ENCODE measurements around the gene MASP2.
A peak's percentile ranks its signal among the peaks of the same experiment; 100 is the strongest.

Gene MASP2

GRCh38 chr1:11068600-11069473, 21.8 kb upstream of the MASP2 start:
- H3K27ac ChIP-seq: no peak overlapping the region
- TF ChIP-seq, protein P1, sequence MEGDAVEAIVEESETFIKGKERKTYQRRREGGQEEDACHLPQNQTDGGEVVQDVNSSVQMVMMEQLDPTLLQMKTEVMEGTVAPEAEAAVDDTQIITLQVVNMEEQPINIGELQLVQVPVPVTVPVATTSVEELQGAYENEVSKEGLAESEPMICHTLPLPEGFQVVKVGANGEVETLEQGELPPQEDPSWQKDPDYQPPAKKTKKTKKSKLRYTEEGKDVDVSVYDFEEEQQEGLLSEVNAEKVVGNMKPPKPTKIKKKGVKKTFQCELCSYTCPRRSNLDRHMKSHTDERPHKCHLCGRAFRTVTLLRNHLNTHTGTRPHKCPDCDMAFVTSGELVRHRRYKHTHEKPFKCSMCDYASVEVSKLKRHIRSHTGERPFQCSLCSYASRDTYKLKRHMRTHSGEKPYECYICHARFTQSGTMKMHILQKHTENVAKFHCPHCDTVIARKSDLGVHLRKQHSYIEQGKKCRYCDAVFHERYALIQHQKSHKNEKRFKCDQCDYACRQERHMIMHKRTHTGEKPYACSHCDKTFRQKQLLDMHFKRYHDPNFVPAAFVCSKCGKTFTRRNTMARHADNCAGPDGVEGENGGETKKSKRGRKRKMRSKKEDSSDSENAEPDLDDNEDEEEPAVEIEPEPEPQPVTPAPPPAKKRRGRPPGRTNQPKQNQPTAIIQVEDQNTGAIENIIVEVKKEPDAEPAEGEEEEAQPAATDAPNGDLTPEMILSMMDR (IDR thresholded peaks at IDR 0.05): no peak
- no peak for TF ChIP-seq ZFX (IDR thresholded peaks at IDR 0.05; ENCODE audit: borderline replicate concordance)

GRCh38 chr1:11067716-11068599, 20.9 kb upstream of the MASP2 start:
- TF ChIP-seq, protein P1 (IDR thresholded peaks at IDR 0.05): no peak
- TF ChIP-seq ZFX (IDR thresholded peaks at IDR 0.05; ENCODE audit: borderline replicate concordance): no peak
- no peak overlapping the region for H3K27ac ChIP-seq

DNA sequence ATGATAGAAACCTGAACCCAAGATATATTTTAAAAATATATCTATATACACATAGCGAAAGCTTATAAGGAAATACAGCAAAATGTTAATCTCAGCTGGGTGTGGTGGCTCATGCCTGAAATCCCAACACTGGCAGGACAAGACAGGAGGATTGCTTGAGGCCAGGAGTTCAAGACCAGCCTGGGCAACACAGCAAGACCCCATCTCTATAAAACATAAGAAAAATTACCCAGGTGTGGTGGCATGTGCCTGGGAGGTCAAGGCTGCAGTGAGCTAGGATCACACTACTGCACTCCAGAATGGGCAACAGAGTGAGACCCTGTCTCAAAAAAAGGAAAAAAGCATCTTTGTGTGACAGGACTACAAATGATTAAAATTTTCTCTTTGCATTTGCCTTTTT, 18.8 kb upstream of the MASP2 start:
- H3K27ac ChIP-seq: no peak overlapping the region
- TF ChIP-seq, protein P1 (IDR thresholded peaks at IDR 0.05): no peak
- TF ChIP-seq ZFX (IDR thresholded peaks at IDR 0.05; ENCODE audit: borderline replicate concordance): no peak

DNA sequence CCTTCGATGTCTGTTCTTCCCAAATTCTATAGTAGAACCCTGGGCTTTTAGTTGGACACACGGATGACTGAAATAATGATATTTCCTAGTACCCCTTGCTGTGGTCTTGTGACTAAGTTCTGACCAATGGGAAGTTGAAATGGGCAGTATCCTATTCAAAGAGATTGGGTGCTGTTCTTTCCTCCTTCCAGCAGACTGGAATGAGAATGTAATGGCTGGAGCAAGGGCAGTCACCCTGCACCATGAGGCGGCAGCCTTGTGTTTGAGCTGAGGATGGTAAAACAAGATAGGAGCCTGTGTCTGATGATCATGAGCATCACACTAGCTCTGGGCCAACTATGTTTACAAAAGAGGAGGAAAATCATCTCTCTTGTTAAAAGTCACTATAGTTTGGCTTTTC, 17.9 kb upstream of the MASP2 start:
- no peak for TF ChIP-seq ZFX (IDR thresholded peaks at IDR 0.05; ENCODE audit: borderline replicate concordance)
- TF ChIP-seq, protein P1 (IDR thresholded peaks at IDR 0.05): no peak

DNA sequence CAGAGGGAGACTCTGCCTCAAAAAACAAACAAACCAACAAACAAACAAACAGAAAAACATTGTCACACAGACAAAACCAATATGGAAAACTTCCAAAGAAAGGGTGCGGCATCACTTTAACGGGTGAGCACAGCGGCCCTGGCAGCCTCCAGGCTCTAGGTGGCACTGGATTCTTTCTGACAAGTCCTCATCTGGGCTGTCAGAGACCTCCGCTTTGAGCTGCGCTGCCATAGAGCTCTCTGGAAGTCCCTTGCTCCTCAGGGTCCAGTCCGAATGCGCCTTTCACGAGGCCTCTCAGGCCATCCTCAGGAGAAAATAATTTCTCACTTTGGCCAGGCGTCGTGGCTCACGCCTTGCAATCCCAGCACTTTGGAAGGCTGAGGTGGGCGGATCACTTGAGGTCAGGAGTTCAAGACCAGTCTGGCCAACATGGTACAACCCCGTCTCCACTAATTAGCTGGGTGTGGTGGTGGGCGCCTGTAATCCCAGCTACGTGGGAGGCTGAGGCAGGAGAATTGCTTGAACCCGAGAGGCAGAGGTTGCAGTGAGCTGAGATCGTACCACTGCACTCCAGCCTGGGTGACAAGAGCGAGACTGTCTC, 17.0 kb upstream of the MASP2 start:
- peak overlapping the region; percentile 37; the same call in 1 of the 2 replicates for H3K27ac ChIP-seq
- TF ChIP-seq, protein P1 (IDR thresholded peaks at IDR 0.05): peak; percentile 56

More for the DNA sequence above, 17.9 kb upstream of the MASP2 start:
- no peak overlapping the region for H3K27ac ChIP-seq

DNA sequence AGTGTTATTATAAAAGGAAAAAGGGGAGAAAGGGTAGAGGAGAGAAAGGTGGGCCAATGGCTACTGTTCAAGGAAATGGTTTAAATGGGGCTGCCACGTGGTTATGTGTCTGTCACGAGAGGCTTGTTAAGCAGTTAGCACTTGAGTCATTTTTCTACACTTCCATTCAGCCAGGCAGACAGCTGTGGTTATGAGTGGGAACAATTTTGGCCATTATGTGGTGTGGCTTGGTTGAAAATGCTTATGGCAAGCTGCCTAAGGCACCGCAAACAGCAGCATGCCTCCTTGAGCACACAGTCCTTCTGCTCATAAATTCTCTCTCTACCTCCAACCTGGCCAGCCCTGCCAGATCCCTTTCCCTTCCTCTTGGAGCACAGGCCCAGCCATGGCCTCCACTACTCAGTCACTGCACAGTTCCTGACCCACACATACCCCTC, 15.9 kb upstream of the MASP2 start:
- TF ChIP-seq ZFX (IDR thresholded peaks at IDR 0.05; ENCODE audit: borderline replicate concordance): no peak
- TF ChIP-seq, protein P1 (IDR thresholded peaks at IDR 0.05): no peak
- H3K27ac ChIP-seq: peak overlapping the region; percentile 37; the same call in 1 of the 2 replicates
